D721Med (cell line): ENCODE results near the gene CRYBG2.

ENCODE experiments used
- DNase-seq: peaks from one replicate; pipeline ENCODE4 v3.0.0; 2011; ENCODE audit warnings: low spot score; ENCODE audit not compliant: insufficient read length
- FAIRE-seq: peaks from 2 replicates; lab custom pipeline; 2011; peaks lifted over from hg19 to GRCh38; lab: Jason Lieb, UNC
- TF ChIP-seq, protein P1 (sequence below): IDR thresholded peaks from 2 replicates; pipeline ENCODE4 v1.5.1; 2012; ENCODE audit warnings: mild to moderate bottlenecking, control low read depth; ENCODE audit not compliant: insufficient read depth; ENCODE audit errors: missing control alignments

CRYBG2 gene

GRCh38 chr1:26324550-26324949 is 29.4 kb downstream of the CRYBG2 start:
- TF ChIP-seq, protein P1, sequence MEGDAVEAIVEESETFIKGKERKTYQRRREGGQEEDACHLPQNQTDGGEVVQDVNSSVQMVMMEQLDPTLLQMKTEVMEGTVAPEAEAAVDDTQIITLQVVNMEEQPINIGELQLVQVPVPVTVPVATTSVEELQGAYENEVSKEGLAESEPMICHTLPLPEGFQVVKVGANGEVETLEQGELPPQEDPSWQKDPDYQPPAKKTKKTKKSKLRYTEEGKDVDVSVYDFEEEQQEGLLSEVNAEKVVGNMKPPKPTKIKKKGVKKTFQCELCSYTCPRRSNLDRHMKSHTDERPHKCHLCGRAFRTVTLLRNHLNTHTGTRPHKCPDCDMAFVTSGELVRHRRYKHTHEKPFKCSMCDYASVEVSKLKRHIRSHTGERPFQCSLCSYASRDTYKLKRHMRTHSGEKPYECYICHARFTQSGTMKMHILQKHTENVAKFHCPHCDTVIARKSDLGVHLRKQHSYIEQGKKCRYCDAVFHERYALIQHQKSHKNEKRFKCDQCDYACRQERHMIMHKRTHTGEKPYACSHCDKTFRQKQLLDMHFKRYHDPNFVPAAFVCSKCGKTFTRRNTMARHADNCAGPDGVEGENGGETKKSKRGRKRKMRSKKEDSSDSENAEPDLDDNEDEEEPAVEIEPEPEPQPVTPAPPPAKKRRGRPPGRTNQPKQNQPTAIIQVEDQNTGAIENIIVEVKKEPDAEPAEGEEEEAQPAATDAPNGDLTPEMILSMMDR, result no peak
- no peak for FAIRE-seq

DNA sequence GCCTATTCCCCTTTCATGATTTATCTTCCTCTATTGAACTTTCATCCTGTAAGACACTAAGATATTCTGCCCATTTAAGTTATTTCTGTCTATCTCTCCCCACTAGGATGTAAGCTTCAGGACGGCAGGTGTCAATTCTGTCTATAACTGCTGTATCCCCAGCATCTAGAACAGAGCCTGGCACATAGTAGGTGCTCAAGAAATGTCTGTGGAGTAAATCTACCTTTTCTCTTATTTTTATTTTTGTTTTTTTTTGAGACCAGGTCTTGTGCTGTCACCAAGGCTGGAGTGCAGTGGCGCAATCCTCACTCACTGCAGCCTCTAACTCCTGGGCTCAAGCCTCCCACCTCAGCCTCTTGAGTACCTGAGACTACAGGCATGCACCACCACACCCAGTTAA is 30.5 kb downstream of the CRYBG2 start:
- TF ChIP-seq, protein P1, result no peak
- no peak for DNase-seq
- no peak for FAIRE-seq

More at GRCh38 chr1:26324550-26324949, 29.4 kb downstream of the CRYBG2 start:
- DNase-seq, result no peak

- TF ChIP-seq, protein P1, result no peak
- FAIRE-seq (no peak), DNase-seq (no peak)
These were observed 31.9 kb downstream of the CRYBG2 start for GRCh38 chr1:26322042-26322331.

DNA sequence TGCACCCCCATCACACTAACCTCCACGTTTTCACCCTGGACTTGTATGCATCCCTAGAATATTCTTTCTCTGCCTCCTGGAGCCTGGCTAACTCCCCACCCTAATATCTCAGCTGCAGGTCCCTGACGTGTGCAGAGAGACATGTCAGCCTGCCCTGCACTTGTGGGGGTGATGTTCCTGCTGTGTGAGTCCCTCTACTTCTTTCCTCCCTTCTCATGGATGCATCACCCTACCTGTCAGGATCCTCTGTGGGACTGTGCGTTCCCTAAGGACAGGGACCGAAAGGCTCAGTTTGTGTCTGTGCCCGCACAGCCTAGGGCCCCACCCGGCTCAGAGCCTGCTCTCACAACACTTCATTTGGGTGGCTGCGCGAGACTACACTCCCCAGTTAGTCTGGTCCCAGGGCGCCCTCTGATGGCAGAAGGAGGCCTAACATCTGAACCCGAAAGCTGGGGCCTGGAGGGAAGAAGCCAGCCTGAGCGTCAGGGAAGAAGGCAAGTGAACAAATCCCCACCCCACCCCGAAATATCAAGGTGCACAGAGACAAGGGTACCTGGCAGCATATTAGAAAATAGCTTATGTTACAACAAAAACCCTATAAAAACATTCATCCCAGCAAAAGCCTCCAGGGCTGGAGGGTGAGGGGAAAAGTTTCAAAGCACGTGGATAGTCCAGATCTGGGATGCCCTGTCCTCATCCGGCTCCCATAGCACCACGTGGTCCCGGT is 32.5 kb downstream of the CRYBG2 start:
- peak; percentile 40 for DNase-seq
- TF ChIP-seq, protein P1, result peak; percentile 93
- FAIRE-seq, result no peak

- FAIRE-seq (no peak), DNase-seq (no peak)
- TF ChIP-seq, protein P1, result no peak
These were observed 33.0 kb downstream of the CRYBG2 start for GRCh38 chr1:26320896-26321295.

- DNase-seq (no peak), FAIRE-seq (no peak)
- TF ChIP-seq, protein P1, result no peak
These were observed 35.4 kb downstream of the CRYBG2 start for GRCh38 chr1:26318338-26319064.
